Esophagus muscularis mucosa (tissue), 4 donors: ENCODE results near the gene TMEM144. TPM values are rescaled to one million over a fixed set of nuclear protein-coding genes. Genes with fewer than 3 reads are reported as not detected.
A peak's percentile ranks its signal among the peaks of the same experiment; 100 is the strongest.

Source experiments
- DNase-seq: peaks from one replicate; pipeline ENCODE4 v3.0.0-alpha.2; 2017; ENCODE audit errors: extremely low spot score
- H3K27ac ChIP-seq, 4 donors: fragments of 200-600 bp; sonication (generic); replicated peaks in 1 of 4; 1 replicate in 3 of 4; 2 replicates in 1 of 4; pipeline ENCODE4 v1.5.1; 2016 to 2019; ENCODE audit warnings: mild to moderate bottlenecking in 1 of 4
- H3K27me3 ChIP-seq, 4 donors: fragments of 200-600 bp; sonication (generic); one replicate each; pipeline versions ENCODE4 v1.5.1 to v1.6.0; 2016 to 2019
- H3K36me3 ChIP-seq, 4 donors: fragments of 200-600 bp; sonication (generic); one replicate each; pipeline ENCODE4 v1.5.1; 2016 to 2019
- H3K4me1 ChIP-seq, 4 donors: fragments of 200-600 bp; sonication (generic); one replicate each; pipeline ENCODE4 v1.5.1; 2016 to 2019
- H3K4me3 ChIP-seq, 4 donors: fragments of 200-600 bp; sonication (generic); 1 replicate in 2 of 4; 2 replicates in 2 of 4; pipeline ENCODE4 v1.5.1; 2016 to 2019; ENCODE audit warnings: mild to moderate bottlenecking in 4 of 4, moderate library complexity in 1 of 4
- H3K9me3 ChIP-seq, 4 donors: fragments of 200-600 bp; sonication (generic); 1 replicate in 3 of 4; 2 replicates in 1 of 4; pipeline ENCODE4 v1.5.1; 2016 to 2019
- EP300 ChIP-seq: sonication (generic); formaldehyde crosslinking; IDR thresholded peaks from one replicate; pipeline ENCODE4 v1.6.1; 2017; ENCODE audit warnings: antibody characterized with exemption
- POLR2A ChIP-seq: fragments of 450-650 bp; IDR thresholded peaks from one replicate; pipeline ENCODE4 v1.6.1; 2017; ENCODE audit warnings: antibody characterized with exemption, moderate library complexity, mild to moderate bottlenecking, low read depth
- POLR2AphosphoS5 ChIP-seq, 2 donors: sonication (generic); formaldehyde crosslinking; IDR thresholded peaks; one replicate each; pipeline ENCODE4 v1.6.1; 2017; ENCODE audit warnings: antibody characterized with exemption in 2 of 2
- WGBS: methylation state at CpG from one replicate; pipeline ENCODE4 v1.1.5; 2018; 5-methylcytosine and 5-hydroxymethylcytosine counted together
- intact Hi-C: fragments of 100-400 bp; cut with DNase I; formaldehyde crosslinking; loops from one replicate; pipeline ENCODE4 v1.15.1; 2023
- total RNA-seq, 4 donors: library from RNA; depleted of rRNA; stranded (reverse); fragments of >200 nt; gene quantifications; one replicate each; pipeline versions ENCODE4 v1.1.0 to v1.2.1, GENCODE V29; 2016
- TF ChIP-seq, protein P1 (sequence below), 3 experiments: fragments of 200-600 bp in 2 of 3; fragments of 450-650 bp in 1 of 3; sonication (generic) in 2 of 3; IDR thresholded peaks; one replicate each; pipeline ENCODE4 v1.5.1; 2017 to 2019; ENCODE audit warnings: antibody characterized with exemption in 3 of 3, mild to moderate bottlenecking in 2 of 3, moderate library complexity in 1 of 3

TMEM144 gene
- total RNA-seq, 4 donors from 2014 or later, result 1.3 to 3.3 (median 2.7) TPM

DNA sequence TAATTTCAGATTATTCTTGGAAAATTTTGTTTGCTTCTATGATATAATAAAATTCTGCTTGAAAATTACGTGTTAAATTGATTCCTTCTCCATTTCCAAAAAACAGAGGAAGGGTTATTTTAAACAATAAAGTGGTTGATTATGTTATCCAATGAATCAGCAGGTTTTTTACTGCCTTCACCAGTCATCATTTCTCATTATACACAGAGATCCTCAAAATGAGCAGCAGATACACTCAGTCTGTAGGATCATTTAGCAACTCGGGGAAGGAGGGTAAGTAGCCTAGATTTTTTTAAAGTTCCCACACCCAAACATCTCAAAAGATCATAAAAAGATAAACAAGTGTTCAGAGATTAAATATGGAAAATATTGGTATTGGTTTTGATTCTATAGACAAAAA is 6.8 kb upstream of the TMEM144 start:
- H3K27ac ChIP-seq, result no peak overlapping the region
- DNase-seq, result no peak
- H3K4me1 ChIP-seq, result no peaks in the 10 kb centered on the region
- no peak overlapping the region for H3K4me3 ChIP-seq
- intact Hi-C loops, result no loop called here
- H3K27me3 ChIP-seq, result no peaks in the 10 kb centered on the region
- H3K36me3 ChIP-seq, result peaks cover 0 to 8% (median 0%) of the 10 kb centered on the region in 4 donors
- WGBS, result 78% methylated on average over 2 of the region's 2 CpGs
- TF ChIP-seq, protein P1, sequence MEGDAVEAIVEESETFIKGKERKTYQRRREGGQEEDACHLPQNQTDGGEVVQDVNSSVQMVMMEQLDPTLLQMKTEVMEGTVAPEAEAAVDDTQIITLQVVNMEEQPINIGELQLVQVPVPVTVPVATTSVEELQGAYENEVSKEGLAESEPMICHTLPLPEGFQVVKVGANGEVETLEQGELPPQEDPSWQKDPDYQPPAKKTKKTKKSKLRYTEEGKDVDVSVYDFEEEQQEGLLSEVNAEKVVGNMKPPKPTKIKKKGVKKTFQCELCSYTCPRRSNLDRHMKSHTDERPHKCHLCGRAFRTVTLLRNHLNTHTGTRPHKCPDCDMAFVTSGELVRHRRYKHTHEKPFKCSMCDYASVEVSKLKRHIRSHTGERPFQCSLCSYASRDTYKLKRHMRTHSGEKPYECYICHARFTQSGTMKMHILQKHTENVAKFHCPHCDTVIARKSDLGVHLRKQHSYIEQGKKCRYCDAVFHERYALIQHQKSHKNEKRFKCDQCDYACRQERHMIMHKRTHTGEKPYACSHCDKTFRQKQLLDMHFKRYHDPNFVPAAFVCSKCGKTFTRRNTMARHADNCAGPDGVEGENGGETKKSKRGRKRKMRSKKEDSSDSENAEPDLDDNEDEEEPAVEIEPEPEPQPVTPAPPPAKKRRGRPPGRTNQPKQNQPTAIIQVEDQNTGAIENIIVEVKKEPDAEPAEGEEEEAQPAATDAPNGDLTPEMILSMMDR (IDR thresholded peaks at IDR 0.05), result no peak
- TF ChIP-seq POLR2A (no peak), POLR2AphosphoS5 (IDR thresholded peaks at IDR 0.05) (no peak), EP300 (no peak)
- H3K9me3 ChIP-seq, result no peaks in the 10 kb centered on the region

DNA sequence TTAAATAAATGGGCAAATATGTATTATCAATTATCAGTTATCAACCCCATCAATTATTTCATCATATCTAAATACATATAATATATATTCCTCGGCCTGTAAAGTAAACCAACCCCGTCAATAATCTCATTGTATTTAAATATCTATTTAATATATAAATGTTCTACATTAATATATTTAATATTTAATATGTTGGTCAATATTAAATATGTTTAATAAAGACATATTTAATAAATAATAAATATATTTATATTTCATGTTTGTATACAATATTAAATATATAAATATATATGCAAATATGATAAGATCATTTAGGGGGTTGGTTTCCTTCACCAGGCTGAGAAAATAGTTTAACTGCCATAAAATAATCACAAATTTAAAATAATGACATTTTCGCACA is 6.4 kb upstream of the TMEM144 start:
- 97% methylated on average over 3 of the region's 3 CpGs for WGBS
- no peaks in the 10 kb centered on the region for H3K9me3 ChIP-seq

DNA sequence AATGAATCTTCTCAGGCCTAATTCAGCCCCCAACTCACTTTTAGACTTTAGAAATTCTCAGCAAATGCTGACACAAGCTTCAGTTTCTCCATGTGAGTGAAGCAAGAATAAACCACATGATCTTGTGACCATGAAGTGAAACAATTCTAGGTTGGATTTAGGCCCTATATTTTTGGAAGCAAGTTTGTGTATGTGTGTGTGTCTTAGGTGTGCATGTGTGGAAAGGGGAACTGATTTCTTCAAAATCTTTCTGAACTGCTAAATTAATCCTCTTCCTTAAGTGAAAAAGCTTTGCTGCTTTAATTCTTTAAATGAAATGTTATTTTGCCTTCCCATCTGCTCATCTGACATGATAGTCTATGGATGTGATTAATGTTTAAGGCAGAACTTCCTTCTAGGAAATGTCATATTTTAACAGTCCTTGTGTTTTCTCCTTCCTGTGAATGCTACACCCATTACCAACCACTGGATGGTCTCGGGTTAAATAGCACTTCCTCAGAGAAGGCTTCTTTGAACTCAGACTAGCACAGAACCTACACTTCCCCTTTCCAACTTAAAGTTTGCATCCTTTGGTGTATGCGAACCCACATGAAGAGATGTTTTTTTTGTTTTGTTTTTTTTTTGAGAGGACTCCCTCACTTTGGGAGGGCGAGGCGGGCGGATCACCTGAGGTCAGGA is 1.2 kb upstream of the TMEM144 start:
- H3K27me3 ChIP-seq, result no peaks in the 10 kb centered on the region
- no peaks in the 10 kb centered on the region for H3K9me3 ChIP-seq
- TF ChIP-seq EP300, result no peak
- no peak overlapping the region for H3K4me3 ChIP-seq
- H3K36me3 ChIP-seq, result no peaks in the 10 kb centered on the region
- H3K27ac ChIP-seq, result peak overlapping the region; percentile 78 to 91 (median 86)
- no peak for DNase-seq
- peaks cover 7 to 11% (median 9%) of the 10 kb centered on the region in 4 donors for H3K4me1 ChIP-seq
- intact Hi-C loops, result no loop called here
- WGBS, result 80% methylated on average over 5 of the region's 5 CpGs

More for the DNA sequence above, 6.4 kb upstream of the TMEM144 start:
- intact Hi-C loops, result no loop called here
- Histone ChIP-seq H3K27ac (no peak overlapping the region), H3K36me3 (peaks cover 0 to 7% (median 0%) of the 10 kb centered on the region in 4 donors), H3K27me3 (no peaks in the 10 kb centered on the region), H3K4me3 (no peak overlapping the region), H3K4me1 (no peaks in the 10 kb centered on the region)
- no peak for DNase-seq
- TF ChIP-seq, protein P1 (IDR thresholded peaks at IDR 0.05), result no peak
- TF ChIP-seq POLR2A, result no peak
- TF ChIP-seq POLR2AphosphoS5 (IDR thresholded peaks at IDR 0.05), result no peak
- TF ChIP-seq EP300, result no peak

DNA sequence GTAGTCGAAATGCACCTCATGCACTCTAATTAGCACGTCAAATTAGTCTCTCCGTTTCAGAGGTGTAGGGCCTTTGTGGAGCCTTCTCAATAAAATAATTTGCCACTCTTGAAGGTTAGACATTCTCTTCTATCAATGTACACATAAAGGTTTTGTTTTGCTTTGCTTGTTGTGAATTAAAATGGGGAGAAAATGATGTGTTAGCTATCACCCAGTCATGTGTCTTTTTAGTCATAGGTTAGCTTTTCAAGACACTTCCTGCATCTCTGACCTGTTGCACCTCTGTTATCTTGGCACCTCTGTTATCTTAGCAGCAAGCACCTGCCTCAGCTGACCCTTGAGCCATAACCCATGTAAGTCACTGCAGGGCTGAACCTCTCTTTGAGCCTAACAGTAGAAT is 936 bp downstream of the TMEM144 start:
- H3K4me3 ChIP-seq, result peak overlapping the region in 3 of 4 donors; percentile 48 to 59 (median 50)
- no peak for TF ChIP-seq EP300
- TF ChIP-seq POLR2AphosphoS5 (IDR thresholded peaks at IDR 0.05), result no peak
- TF ChIP-seq, protein P1 (IDR thresholded peaks at IDR 0.05), result no peak
- TF ChIP-seq POLR2A, result no peak
- no peaks in the 10 kb centered on the region for H3K36me3 ChIP-seq
- no peaks in the 10 kb centered on the region for H3K27me3 ChIP-seq
- 49% methylated on average over 3 of the region's 3 CpGs for WGBS
- intact Hi-C loops, result no loop called here
- H3K27ac ChIP-seq, result no peak overlapping the region
- DNase-seq, result no peak
- H3K9me3 ChIP-seq, result no peaks in the 10 kb centered on the region
- peaks cover 7 to 11% (median 9%) of the 10 kb centered on the region in 4 donors for H3K4me1 ChIP-seq

DNA sequence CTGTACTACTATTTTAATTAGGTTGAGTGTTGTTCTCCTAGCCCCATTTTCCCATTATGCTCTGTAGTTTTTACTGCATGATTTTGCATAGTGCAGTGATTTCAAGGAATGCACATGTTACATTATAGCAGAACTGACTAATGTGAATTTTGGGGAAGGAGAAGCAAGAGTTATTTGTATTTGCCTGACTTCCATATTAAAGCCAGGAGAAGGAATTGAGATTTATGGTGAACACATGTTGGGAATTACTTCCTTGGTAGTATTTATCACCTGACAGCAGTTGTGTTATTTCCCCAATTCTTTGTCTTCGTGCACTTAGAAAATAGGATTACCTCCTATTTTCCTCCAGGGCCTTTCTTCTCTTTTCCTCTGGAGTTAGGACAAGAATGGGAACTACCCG is 3.2 kb downstream of the TMEM144 start:
- Histone ChIP-seq H3K27me3 (no peaks in the 10 kb centered on the region), H3K4me1 (peaks cover 8 to 13% (median 10%) of the 10 kb centered on the region in 4 donors), H3K9me3 (no peaks in the 10 kb centered on the region), H3K4me3 (no peak overlapping the region), H3K27ac (no peak overlapping the region), H3K36me3 (no peaks in the 10 kb centered on the region)
- intact Hi-C loops, result no loop called here
- no peak for DNase-seq
- no peak for TF ChIP-seq EP300
- TF ChIP-seq, protein P1 (IDR thresholded peaks at IDR 0.05), result no peak
- no peak for TF ChIP-seq POLR2A
- TF ChIP-seq POLR2AphosphoS5 (IDR thresholded peaks at IDR 0.05), result no peak
- 78% methylated on average over 2 of the region's 2 CpGs for WGBS
